Stimulated activated memory B cell treated with anti-CD40 and anti-IgM and Interleukin-4, amounts not matched to agents 10 μg/mL and 1 μg/mL and 100 μg/mL, for 72 hours (primary cell): Measurements from ENCODE around the gene CBFA2T2.
A peak's percentile ranks its signal among the peaks of the same experiment; 100 is the strongest.
"Not testable (repeated sequence)": the region's sequence is repeated elsewhere in the genome, so short reads cannot be mapped to it uniquely, and the experiment has no call there.

Experiments used
- ATAC-seq: fragments of 150-1000 bp; cut with Tn5 transposase; 2 replicates; pipeline ENCODE4 v1.10.0; 2021
- H3K27ac Mint-ChIP-seq: one replicate; pipeline ENCODE4 v1.8.0; 2022; ENCODE audit warnings: mild to moderate bottlenecking, mixed read lengths
- H3K27me3 Mint-ChIP-seq: one replicate; pipeline ENCODE4 v1.8.0; 2022; ENCODE audit warnings: mixed read lengths
- H3K36me3 Mint-ChIP-seq: one replicate; pipeline ENCODE4 v1.8.0; 2022; ENCODE audit warnings: mixed read lengths
- H3K4me1 Mint-ChIP-seq: one replicate; pipeline ENCODE4 v1.8.0; 2022; ENCODE audit warnings: mixed read lengths
- H3K4me3 Mint-ChIP-seq: one replicate; pipeline ENCODE4 v1.8.0; 2022; ENCODE audit warnings: mild to moderate bottlenecking, moderate library complexity, mixed read lengths
- H3K9me3 Mint-ChIP-seq: one replicate; pipeline ENCODE4 v1.8.0; 2022; ENCODE audit warnings: mixed read lengths

The CBFA2T2 gene

DNA sequence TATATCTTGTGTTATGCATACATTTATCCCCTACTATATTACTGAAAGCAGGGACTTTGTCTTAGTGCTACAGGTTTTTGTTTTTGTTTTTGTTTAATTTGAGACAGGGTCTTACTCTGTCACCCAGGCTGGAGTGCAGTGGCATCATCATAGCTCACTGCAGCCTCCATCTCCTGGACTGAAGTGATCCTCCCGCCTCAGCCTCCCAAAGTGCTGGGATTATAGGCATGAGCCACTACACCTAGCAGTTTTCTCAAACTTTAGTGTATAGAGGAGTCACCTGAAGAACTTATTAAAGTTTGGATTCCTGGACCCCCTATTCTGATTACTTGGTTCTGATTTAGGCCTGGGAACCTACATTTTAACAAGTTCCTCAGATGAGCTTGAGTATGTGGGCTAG, 51.9 kb downstream of the CBFA2T2 start:
- Mint-ChIP-seq H3K4me1 (peaks cover 14% of the 10 kb centered on the region), H3K36me3 (peaks cover 7% of the 10 kb centered on the region), H3K27ac (no peak overlapping the region), H3K27me3 (no peaks in the 10 kb centered on the region), H3K9me3 (no peaks in the 10 kb centered on the region), H3K4me3 (no peak overlapping the region)
- ATAC-seq, result no peak

DNA sequence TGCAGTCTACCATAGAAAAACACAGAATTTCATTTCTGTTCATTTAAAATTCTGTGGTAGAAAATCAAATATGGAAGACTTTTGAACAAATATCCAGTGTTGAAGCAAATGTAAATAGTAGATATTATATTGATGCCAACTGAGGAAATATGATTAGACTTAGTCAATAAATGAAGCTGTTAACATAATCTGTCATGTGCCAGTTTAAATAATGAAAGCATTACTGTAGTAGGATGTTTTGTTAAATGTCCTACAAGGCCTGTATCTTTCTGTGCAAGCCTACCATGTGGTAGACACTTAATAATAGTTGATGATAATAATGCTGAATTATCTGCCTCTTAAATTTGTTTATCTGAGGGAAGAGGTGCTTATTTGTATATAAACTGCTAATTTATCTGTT, 55.9 kb downstream of the CBFA2T2 start:
- Mint-ChIP-seq H3K36me3 (peaks cover 2% of the 10 kb centered on the region), H3K4me3 (no peak overlapping the region), H3K27me3 (no peaks in the 10 kb centered on the region), H3K27ac (no peak overlapping the region), H3K9me3 (no peaks in the 10 kb centered on the region), H3K4me1 (peaks cover 5% of the 10 kb centered on the region)
- no peak for ATAC-seq

DNA sequence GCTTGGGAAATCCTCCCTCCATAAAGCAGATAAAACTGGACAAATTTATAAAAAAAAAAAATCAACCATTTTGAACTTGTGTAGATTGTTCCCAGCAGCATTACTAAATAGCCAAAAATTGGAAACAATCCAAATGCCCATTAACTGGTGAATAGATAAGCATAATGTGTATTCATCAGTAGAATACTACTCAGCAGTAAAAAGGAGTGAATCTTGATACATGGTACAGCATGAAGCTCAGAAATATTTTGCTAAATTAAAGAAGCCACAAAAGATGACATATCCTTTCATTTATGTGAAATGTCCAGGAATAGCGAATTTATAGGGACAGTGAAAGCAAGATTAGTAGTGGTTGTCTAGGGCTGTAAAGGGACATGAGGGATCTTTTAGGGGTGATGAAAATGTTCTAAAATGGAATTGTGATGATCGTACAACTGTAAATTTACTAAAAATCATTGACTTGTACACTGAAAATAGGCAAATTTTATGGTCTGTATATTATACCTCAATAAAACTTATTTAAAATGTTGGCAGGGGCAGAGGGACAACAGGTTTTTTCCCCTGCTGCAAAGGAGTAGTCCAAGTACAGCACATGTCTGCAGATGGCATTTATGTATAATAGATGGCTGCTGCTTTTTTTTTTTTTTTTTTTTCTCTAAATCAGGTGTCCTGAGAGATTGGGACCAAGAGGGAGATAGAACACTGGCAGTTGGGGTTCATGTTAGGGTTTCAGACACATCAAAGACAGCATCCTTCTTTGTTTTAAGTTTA, 59.5 kb downstream of the CBFA2T2 start:
- ATAC-seq, result no peak
- Mint-ChIP-seq H3K36me3 (peaks cover 15% of the 10 kb centered on the region), H3K27me3 (no peaks in the 10 kb centered on the region), H3K4me1 (peaks cover 17% of the 10 kb centered on the region), H3K4me3 (no peak overlapping the region), H3K27ac (no peak overlapping the region), H3K9me3 (no peaks in the 10 kb centered on the region)

DNA sequence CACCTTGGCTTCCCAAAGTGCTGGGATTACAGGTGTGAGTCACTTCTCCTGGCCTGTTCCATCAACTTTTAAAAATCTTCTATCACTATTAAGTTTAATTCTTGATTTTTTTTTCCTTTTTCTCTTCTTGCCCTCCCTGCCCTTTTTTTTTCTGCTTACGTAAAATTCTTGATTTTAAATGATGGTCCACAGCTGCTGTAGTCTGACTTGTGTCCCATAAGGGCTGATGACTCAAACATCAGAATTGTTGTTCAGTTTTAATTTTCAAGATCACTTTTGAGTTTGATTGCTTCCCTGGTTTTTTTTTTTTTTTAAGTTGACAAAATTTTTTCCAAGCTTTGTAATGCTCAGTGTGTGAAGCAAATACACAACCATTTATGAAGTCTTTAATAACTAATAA, 61.9 kb downstream of the CBFA2T2 start:
- ATAC-seq, result no peak
- Mint-ChIP-seq H3K36me3 (peaks cover 23% of the 10 kb centered on the region), H3K27ac (peak overlapping the region; percentile 25), H3K9me3 (no peaks in the 10 kb centered on the region), H3K4me1 (peaks cover 32% of the 10 kb centered on the region), H3K27me3 (no peaks in the 10 kb centered on the region), H3K4me3 (no peak overlapping the region)

DNA sequence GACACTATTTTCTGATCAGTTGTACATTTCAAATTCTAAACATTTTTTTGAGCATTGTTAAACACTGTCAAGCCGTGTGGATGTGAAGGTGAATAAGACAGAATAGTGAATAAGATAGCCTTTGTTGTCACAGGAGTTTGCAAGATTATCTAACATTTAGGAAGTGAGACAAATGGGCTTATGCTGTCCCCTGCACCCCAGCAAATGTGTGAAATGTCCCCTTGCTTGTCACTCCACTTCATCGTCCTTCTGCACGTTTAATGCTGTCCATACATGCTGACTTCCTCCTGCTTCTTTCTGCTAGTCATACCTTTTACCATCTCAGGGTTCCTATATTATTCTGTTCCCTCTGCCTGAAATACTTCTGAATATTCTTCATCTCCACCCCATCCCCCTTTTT, 62.6 kb downstream of the CBFA2T2 start:
- H3K36me3 Mint-ChIP-seq, result peaks cover 24% of the 10 kb centered on the region
- no peak overlapping the region for H3K4me3 Mint-ChIP-seq
- peaks cover 32% of the 10 kb centered on the region for H3K4me1 Mint-ChIP-seq
- ATAC-seq, result no peak
- no peaks in the 10 kb centered on the region for H3K9me3 Mint-ChIP-seq
- peak overlapping the region; percentile 25 for H3K27ac Mint-ChIP-seq
- H3K27me3 Mint-ChIP-seq, result no peaks in the 10 kb centered on the region

DNA sequence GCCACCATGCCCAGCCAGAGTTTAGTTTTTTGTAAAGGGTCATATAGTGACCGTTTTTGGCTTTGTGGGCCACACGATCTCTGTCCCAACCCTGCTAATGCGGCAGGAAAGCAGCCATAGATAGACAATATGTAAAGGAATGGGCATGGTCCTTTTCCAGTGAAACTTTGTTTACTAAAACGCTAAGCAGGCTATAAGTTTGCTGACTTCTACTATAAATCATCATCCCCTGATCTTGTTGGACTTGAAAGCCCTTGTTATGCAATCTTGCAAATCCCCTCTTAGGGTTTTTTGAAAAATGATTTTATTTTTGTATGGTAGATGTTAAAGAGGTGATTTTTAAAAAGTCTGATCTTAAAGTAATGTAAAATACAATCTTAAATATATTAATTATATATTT, 63.6 kb downstream of the CBFA2T2 start:
- H3K27ac Mint-ChIP-seq, result no peak overlapping the region
- H3K27me3 Mint-ChIP-seq, result no peaks in the 10 kb centered on the region
- H3K36me3 Mint-ChIP-seq, result peaks cover 34% of the 10 kb centered on the region
- ATAC-seq, result no peak
- H3K4me3 Mint-ChIP-seq, result no peak overlapping the region
- peaks cover 32% of the 10 kb centered on the region for H3K4me1 Mint-ChIP-seq
- H3K9me3 Mint-ChIP-seq, result no peaks in the 10 kb centered on the region

DNA sequence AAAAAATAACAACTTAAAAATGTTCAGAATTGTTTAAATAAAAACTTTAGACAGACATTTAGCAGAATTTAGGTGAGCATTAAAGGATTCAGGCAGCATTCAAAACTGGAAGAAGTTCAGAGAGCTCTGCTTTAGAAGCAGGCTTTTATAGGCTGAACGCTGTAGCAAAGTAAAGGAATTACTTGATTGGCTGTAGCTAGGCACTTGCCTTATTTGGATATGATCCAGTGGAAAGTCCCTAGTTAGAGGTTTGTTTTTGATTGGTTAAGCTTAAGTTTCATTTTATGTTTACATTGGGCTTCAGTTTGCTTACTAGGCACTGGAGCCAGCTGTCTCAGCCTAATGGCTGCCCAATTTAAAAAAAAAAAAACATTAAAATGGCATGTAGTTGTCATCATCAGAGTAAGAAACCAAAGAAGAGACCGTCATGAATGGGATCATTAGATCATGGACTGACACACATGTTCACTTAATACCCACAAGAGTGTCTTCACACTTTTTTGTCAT, 65.1 kb downstream of the CBFA2T2 start:
- ATAC-seq, result peak; percentile 99
- no peaks in the 10 kb centered on the region for H3K9me3 Mint-ChIP-seq
- H3K4me3 Mint-ChIP-seq, result no peak overlapping the region
- peaks cover 32% of the 10 kb centered on the region for H3K4me1 Mint-ChIP-seq
- peaks cover 36% of the 10 kb centered on the region for H3K36me3 Mint-ChIP-seq
- H3K27me3 Mint-ChIP-seq, result no peaks in the 10 kb centered on the region
- peak overlapping the region; percentile 87 for H3K27ac Mint-ChIP-seq

DNA sequence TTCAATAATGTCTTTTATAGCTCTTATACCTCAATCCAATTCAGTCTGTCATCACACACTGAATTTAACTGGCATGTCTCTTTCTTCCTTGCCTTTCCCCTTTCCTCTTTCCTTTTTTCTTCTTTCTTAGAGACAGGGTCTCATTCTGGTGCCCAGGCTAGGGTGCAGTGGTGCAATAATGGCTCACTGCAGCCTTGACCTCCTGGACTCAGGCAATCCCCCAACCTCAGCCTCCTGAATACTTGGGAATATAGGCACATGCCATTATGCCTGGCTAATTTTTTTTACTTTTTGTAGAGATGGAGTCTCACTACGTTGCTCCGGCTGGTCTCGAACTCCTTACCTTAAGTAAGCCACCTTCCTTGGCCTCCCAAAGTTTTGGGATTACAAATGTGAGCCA, 65.9 kb downstream of the CBFA2T2 start:
- peaks cover 34% of the 10 kb centered on the region for H3K36me3 Mint-ChIP-seq
- H3K9me3 Mint-ChIP-seq, result no peaks in the 10 kb centered on the region
- peak overlapping the region; percentile 25 for H3K4me3 Mint-ChIP-seq
- no peak for ATAC-seq
- no peaks in the 10 kb centered on the region for H3K27me3 Mint-ChIP-seq
- H3K27ac Mint-ChIP-seq, result peak overlapping the region; percentile 87
- peaks cover 32% of the 10 kb centered on the region for H3K4me1 Mint-ChIP-seq

DNA sequence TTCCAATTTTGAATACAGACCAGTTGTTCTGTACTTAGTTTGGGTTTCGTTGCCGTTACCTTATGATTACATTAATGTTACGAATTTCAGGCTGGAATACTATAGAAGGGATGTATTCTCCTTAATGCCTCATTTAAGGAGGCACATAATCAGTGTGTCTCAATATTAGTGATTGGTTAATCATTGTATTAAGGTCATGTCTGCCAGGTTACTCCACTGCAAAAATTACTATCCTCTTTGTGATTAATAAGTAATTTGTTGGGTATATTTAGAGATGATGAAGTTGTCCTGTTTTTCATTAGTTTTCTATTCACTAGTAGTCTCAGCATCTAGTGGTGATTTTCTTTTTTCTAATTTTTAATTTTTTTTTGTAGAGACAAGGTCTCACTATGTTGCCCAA, 66.3 kb downstream of the CBFA2T2 start:
- no peaks in the 10 kb centered on the region for H3K9me3 Mint-ChIP-seq
- no peak for ATAC-seq
- H3K27ac Mint-ChIP-seq, result peak overlapping the region; percentile 87
- peaks cover 29% of the 10 kb centered on the region for H3K36me3 Mint-ChIP-seq
- H3K4me1 Mint-ChIP-seq, result peaks cover 32% of the 10 kb centered on the region
- H3K4me3 Mint-ChIP-seq, result no peak overlapping the region
- no peaks in the 10 kb centered on the region for H3K27me3 Mint-ChIP-seq

DNA sequence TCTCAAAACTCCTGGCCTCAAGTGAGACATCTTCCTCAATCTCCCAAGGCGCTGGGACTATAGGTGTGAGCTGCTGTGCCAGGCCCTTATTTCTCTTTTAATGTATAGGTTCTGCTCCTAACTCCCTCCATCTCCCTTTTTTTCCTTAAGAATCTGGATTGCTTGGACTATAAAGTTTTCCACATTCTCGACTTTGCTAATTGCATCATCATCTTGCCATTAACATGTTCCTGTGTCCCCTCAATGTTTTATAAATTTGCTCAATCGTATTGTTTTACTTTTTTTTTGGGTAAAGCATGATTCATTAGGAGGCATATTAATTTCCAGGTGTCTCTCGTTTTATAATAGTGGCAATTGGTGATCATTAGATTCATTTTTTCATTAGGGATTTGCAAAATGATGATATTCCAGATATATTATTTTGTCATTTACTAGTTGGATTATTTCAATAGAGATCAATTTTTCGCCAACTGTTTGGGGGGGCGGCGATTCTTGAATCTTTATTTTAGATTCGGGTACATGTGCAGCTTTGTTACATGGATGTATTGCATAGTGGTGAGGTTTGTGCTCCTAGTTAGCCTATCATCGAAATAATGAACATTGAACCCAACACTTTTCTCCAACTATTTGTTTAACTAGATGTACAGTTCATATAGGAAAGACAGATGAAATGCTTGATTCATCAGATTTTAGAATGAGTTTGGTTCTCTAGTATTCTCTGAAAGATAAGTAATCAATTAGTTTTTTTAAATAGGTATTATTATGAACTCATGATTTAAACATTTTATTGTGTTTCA, 68.7 kb downstream of the CBFA2T2 start:
- Mint-ChIP-seq H3K27ac (peak overlapping the region; percentile 45), H3K9me3 (no peaks in the 10 kb centered on the region), H3K27me3 (no peaks in the 10 kb centered on the region), H3K4me1 (peaks cover 15% of the 10 kb centered on the region), H3K36me3 (peaks cover 21% of the 10 kb centered on the region), H3K4me3 (no peak overlapping the region)
- ATAC-seq, result no peak

DNA sequence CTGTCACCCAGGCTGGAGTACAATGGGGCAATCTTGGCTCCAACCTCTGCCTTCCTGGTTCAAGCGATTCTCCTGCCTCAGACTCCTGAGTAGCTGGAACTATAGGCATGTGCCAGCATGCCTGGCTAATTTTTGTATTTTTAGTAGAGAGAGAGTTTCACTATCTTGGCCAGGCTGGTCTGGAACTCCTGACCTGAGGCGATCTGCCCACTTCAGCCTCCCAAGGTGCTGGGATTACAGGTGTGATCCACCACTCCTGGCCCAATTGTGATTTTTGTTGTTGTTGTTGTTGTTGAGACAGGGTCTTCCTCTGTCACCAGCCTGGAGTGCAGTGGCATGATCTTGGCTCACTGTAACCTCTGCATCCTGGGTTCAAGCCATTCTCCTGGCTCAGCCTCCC, 69.3 kb downstream of the CBFA2T2 start:
- no peak for ATAC-seq
- no peak overlapping the region for H3K27ac Mint-ChIP-seq
- peaks cover 21% of the 10 kb centered on the region for H3K36me3 Mint-ChIP-seq
- H3K9me3 Mint-ChIP-seq, result no peaks in the 10 kb centered on the region
- H3K27me3 Mint-ChIP-seq, result no peaks in the 10 kb centered on the region
- peaks cover 15% of the 10 kb centered on the region for H3K4me1 Mint-ChIP-seq
- H3K4me3 Mint-ChIP-seq, result no peak overlapping the region

DNA sequence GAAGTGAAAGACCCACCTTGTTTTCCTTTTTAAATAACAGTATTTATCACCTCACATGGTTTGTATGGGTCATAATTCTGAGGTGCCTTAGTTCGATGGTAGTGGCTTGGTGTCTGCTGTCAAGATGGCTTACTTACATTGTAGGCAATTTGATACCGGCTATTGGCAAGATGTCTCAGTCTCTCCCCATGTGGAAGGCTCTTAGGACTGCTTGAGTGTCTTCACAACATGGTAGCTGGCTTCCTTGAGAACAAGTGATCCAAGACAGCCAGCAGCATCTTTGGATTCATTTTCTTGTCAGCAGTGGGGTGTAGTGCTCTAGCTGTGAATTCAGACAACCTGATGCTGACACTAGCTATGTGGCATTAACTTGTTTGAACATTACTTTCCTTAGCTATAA, 70.1 kb downstream of the CBFA2T2 start:
- Mint-ChIP-seq H3K4me1 (peaks cover 14% of the 10 kb centered on the region), H3K4me3 (no peak overlapping the region), H3K9me3 (no peaks in the 10 kb centered on the region), H3K27me3 (no peaks in the 10 kb centered on the region), H3K27ac (no peak overlapping the region), H3K36me3 (peaks cover 26% of the 10 kb centered on the region)
- ATAC-seq, result no peak

DNA sequence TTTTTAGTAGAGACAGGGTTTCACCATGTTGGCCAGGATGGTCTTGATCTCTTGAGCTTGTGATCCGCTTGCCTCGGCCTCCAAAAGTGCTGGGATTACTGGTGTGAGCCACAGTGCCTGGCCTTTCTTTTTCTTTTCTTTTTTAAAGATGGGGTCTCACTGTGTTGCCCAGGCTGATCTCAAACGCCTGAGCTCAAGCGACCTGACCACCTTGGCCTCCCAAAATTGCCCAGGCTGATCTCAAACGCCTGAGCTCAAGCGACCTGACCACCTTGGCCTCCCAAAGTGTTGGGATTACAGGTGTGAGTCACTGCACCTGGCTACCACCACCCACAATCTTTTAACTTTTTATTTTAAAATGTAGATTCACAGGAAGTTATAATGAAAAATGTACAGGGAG, 71.2 kb downstream of the CBFA2T2 start:
- peaks cover 21% of the 10 kb centered on the region for H3K36me3 Mint-ChIP-seq
- H3K27me3 Mint-ChIP-seq, H3K27ac Mint-ChIP-seq, H3K4me3 Mint-ChIP-seq, ATAC-seq, H3K9me3 Mint-ChIP-seq, H3K4me1 Mint-ChIP-seq: not testable (repeated sequence)

DNA sequence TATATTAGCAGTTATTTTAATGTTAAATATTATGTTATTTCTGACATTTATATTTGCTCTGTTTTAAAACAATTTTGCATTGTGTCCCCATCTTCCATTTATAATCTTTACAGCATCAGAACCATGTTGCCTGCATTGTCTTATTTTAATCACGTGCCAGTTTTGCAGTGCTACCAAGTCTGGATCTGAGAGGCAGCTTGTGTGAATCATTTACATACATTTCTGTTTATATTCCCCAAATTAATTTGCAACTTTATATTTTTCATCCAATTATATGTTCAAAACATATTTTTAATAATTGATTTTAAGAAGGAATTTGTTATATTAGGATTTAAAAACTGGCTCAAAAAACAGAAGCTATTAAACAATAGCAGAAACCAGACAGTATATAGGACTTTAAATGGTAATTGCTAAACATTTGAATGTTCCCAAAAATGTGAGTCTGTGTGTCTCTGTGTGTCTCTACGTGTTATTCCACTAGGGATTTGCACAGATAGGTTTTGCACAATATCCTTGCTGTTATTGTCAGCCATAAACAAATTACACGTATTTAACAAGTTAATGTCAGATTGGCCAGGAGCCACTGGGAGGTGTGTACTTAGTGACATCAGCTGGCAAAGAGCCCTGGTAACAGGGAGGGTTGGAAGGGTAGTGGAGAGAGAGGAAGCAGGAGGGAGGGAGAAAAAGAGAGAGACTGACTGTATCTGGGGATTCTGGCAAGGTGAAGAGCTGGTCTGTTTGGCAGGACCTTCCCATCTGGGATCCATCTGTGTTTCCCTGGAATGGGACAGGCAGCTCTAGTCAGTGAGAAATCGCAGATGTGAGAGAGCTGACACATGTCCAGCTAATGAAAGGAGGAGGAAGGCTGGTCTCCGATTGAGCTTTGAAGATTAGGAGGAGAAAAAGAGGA, 72.1 kb downstream of the CBFA2T2 start:
- H3K9me3 Mint-ChIP-seq, result no peaks in the 10 kb centered on the region
- no peaks in the 10 kb centered on the region for H3K27me3 Mint-ChIP-seq
- peaks cover 18% of the 10 kb centered on the region for H3K36me3 Mint-ChIP-seq
- no peak overlapping the region for H3K27ac Mint-ChIP-seq
- H3K4me3 Mint-ChIP-seq, result no peak overlapping the region
- no peaks in the 10 kb centered on the region for H3K4me1 Mint-ChIP-seq
- ATAC-seq, result no peak

DNA sequence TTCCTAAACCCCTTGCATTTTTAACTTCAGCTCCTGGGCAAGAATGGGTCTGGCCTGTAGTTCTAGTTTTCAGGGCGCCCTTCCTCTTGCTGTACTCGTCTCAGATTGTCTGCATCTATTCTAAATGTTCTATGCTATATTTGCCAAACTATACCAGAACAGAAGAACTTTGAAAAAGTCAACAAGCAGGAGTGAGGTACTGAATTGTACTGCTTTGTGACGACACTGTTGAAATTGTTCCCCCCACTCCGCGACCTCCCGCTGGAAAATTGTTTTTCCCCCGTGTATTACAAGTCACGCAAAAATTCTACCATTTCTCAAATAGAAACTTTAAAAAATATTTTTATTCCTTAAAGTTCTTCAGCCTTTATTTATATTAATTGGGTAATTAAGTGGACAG, 73.9 kb downstream of the CBFA2T2 start:
- no peak overlapping the region for H3K27ac Mint-ChIP-seq
- H3K36me3 Mint-ChIP-seq, result peaks cover 6% of the 10 kb centered on the region
- H3K4me3 Mint-ChIP-seq, result no peak overlapping the region
- peaks cover 11% of the 10 kb centered on the region for H3K4me1 Mint-ChIP-seq
- ATAC-seq, result no peak
- no peaks in the 10 kb centered on the region for H3K9me3 Mint-ChIP-seq
- H3K27me3 Mint-ChIP-seq, result no peaks in the 10 kb centered on the region
